HG02588 (cell line): ENCODE measurements around the gene PROSER2.

Source experiments
- ATAC-seq: cut with Tn5 transposase; IDR thresholded peaks from one replicate; pipeline ENCODE4 v1.9.1; 2021; ENCODE audit warnings: mild to moderate bottlenecking, moderate library complexity; ENCODE audit not compliant: unreplicated experiment

PROSER2 gene

GRCh38 chr10:11823122-11823988, at the start of gene PROSER2:
PROSER2 (plus strand) TSS chr10:11823356; CDS start chr10:11852078, 28,722 bp downstream.
- ATAC-seq, result peak; percentile 54

- ATAC-seq, result no peak
These were observed 49.3 kb upstream of the PROSER2 start for GRCh38 chr10:11773761-11774441.

GRCh38 chr10:11775412-11775811, 47.7 kb upstream of the PROSER2 start:
- no peak for ATAC-seq

DNA sequence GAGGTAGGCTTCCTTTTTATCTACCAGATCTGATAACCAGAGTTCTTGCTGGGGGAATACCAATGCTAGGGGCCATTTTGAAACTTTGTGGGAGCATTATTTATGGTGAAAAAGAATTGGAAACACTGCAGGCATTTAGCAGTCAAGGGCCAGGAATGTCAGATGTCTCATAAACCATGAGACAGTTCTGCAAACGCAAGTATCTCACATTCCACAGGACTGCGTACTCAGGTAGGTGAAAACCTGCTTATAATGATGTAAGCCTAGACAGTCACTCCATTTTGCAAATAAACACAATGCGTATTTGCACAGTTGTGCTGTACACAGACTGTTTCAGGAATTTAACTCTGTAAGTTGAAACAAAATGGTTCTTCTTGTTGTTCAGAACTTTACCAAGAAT, 47.1 kb upstream of the PROSER2 start:
- ATAC-seq, result no peak

DNA sequence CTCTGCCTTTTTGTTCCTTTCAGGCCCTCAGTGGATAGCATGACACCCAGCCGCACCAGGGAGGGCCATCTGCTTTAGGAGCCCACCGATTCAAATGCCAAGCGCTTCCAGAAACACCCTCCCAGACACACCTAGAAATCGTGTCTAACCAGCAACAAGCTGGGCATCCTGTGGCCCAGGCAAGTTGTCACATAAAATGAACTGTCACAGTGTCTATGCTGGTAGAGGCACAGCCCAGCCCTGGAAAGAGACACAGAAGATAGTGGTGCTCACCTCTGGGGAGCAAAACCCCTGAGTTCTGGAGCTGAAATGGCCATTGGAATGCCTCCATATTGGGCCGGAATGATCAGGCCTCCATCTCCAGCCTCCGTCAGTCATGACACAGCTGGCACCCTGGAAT, 42.0 kb upstream of the PROSER2 start:
- ATAC-seq, result no peak

- no peak for ATAC-seq
These were observed 40.2 kb upstream of the PROSER2 start for GRCh38 chr10:11782793-11783557.

- ATAC-seq, result no peak
These were observed 39.6 kb upstream of the PROSER2 start for GRCh38 chr10:11783558-11783865.

DNA sequence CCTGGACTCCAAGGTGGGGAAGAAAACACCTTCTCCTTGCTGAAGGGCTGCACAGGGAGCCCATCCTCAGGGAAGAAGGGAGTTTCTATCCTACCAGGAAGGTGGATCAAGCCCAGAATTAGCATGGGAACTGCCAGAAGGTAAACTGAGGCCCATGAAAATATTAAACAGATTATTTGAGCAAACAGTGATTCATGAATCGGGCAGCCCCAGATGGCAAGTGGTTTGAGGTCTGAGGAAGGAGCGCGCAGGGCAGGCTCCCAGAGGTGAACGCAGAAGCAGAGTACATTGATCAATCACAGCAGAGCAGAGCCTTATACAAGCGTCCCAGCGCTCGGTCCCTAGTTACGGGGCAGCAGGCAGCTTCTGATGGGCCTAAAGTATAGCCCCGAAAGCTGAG, 35.8 kb upstream of the PROSER2 start:
- ATAC-seq, result no peak

- ATAC-seq, result no peak
These were observed 35.3 kb upstream of the PROSER2 start for GRCh38 chr10:11787846-11788245.

DNA sequence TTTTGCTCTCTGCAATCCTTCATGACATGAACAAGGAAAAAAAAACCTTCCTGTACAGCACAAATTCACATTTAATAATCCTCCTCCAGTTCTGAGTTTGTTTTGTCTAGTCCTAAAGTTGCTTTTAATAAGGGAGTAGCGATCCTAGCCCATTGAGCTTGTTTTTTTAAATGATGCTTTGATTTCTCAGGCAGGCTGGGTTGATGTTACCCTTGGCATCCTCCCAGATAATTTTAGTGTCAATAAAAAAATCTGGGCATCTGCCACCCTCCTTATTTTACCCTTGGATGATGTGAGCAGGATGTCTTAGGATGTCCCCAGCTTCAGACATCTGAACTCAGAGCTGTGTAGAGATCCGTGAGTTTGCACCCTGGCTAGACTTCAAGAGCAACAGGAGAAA, 33.9 kb upstream of the PROSER2 start:
- ATAC-seq, result no peak

GRCh38 chr10:11789956-11790355, 33.2 kb upstream of the PROSER2 start:
- ATAC-seq, result no peak

GRCh38 chr10:11793762-11794479, 29.2 kb upstream of the PROSER2 start:
- no peak for ATAC-seq

DNA sequence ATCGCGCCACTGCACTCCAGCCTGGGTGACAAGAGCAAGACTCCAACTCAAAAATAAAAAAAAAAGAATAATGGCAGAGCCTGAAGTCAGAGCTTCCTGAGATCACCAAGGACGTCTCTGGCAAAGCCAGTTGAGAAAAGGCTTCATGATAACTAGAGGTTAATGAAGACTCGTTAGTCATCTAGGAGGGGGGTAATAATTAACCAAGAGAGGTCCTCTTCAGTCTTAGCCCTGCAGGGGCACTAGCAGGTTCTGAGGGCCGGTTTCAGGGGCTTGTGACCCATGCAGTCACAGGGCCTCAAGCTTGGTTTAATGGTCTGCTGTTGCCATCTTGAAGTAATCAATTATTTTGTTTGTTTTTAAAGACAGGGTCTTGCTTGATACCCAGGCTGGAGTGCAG, 28.6 kb upstream of the PROSER2 start:
- no peak for ATAC-seq

GRCh38 chr10:11795101-11795920, 27.8 kb upstream of the PROSER2 start:
- no peak for ATAC-seq

- ATAC-seq, result no peak
These were observed 26.7 kb upstream of the PROSER2 start for GRCh38 chr10:11796474-11796873.

DNA sequence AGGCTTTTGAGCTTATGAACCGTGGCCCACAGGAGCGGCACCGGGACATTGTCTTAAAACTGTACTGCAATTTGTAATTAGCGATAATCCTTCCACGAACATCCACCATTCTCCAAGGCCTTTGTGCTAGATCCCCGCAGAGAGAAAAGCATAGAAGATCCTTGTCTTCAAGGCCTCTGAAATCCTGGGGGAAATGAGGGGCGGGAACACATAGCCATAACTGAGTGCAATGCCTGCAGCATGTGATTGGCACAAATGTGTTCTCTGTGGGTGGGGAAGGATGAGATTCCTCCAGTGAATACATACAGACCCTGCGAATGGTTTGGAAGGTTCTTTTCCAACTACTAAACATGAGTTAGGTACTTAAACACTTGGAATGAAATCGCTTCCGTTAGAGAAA, 25.9 kb upstream of the PROSER2 start:
- ATAC-seq, result no peak

DNA sequence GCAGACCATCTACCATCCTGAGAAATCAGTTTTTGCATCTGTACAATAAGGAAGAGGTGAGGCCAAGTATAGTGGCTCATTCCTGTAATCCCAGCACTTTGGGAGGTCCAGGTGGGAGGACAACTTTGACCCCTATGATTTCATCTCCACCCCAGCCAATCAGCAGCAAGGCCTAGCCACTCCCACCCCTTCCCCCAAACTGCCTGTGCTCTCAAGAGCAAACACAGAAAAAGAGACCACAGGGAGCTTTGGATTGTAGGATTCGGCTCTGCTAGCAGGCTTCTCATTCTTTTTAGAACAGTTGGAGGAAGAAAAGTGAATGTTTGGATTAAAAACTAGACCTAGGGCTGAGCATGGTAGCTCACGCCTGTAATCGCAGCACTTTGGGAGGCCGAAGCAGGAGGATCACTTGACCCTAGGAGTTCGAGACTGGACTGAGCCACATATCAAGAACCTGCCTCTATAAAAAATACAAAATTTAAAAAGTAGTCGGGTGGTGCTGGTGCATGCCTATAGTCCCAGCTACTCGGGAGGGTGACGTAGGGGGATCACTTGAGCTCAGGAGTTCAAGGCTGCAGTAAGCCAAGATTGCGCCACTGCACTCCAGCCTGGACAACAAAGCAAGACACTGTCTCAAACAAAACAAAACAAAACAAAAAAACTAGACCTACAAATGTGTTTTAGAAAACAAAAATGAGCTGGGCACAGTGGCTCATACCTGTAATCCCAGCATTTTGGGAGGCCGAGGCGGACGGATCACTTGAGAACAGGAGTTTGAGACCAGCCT, 25.1 kb upstream of the PROSER2 start:
- no peak for ATAC-seq

- ATAC-seq, result no peak
These were observed 24.1 kb upstream of the PROSER2 start for GRCh38 chr10:11798845-11799735.

DNA sequence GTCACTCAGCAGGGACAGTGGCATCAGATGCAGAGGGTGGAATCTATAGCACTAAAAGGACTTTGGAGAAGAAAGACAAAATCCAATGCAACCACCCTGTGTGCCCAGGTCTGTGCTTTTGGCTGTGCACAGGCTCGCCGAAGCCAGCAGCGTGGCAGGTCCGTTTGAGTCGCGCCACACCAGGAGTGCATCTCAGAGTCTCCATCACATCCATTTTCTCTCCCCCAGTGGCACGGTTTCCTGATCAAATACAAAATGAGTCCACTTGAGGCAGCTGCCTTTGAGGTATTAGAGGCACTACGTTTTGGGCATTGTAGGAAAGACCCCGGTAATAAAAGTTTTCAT, 23.4 kb upstream of the PROSER2 start:
- no peak for ATAC-seq
